ENCODE measurements around the gene QPRT. TPM values are rescaled to one million over a fixed set of nuclear protein-coding genes. Genes with fewer than 3 reads are reported as not detected.
"Not testable (repeated sequence)": the region's sequence is repeated elsewhere in the genome, so short reads cannot be mapped to it uniquely, and the experiment has no call there.

QPRT gene
- total and polyA plus RNA-seq, 2 donors (not counting 1 experiment from before 2014, with no cell fraction given), result 0.06 to 0.22 TPM

GRCh38 chr16:29635902-29636301, 43.1 kb upstream of the QPRT start:
- H3K27ac ChIP-seq (ENCODE audit: low read length in 2 of 2); H3K9me3 Mint-ChIP-seq (ENCODE audit: insufficient read depth); POLR2A ChIA-PET; H3K4me3 ChIP-seq (ENCODE audit: control extremely low read depth in 1 of 5, extremely low read depth in 1 of 5, insufficient read depth in 1 of 5, low read depth in 2 of 5, low read length in 4 of 5); H3K4me2 ChIP-seq (replicated peaks; ENCODE audit: low read depth, low read length, poor library complexity, severe bottlenecking); H3K9me3 ChIP-seq (ENCODE audit: control extremely low read depth in 1 of 3, control insufficient read depth in 2 of 3, insufficient read depth in 1 of 3, low read length in 2 of 3); H3K27ac Mint-ChIP-seq; H3K27me3 Mint-ChIP-seq; H3K4me3 Mint-ChIP-seq; H3K36me3 ChIP-seq (replicated peaks in 1 of 2; ENCODE audit: control extremely low read depth in 1 of 2, control insufficient read depth in 1 of 2, extremely low read depth in 1 of 2, insufficient read depth in 2 of 2, low read length in 1 of 2); H3K27me3 ChIP-seq (replicated peaks in 1 of 4; ENCODE audit: control extremely low read depth in 1 of 4, control insufficient read depth in 3 of 4, insufficient read depth in 4 of 4, low read length in 3 of 4); H3K9ac ChIP-seq (ENCODE audit: low read length); H3K79me2 ChIP-seq (ENCODE audit: control insufficient read depth, insufficient read depth, low read length); H3K4me1 Mint-ChIP-seq; H2AFZ ChIP-seq (ENCODE audit: insufficient read depth, low read depth, low read length, poor library complexity, severe bottlenecking); ATAC-seq (ENCODE audit: low read depth); H4K20me1 ChIP-seq (ENCODE audit: control insufficient read depth, insufficient read depth, low read length, poor library complexity, severe bottlenecking); CTCF ChIA-PET; intact Hi-C loops (cut with micrococcal nuclease); DNase-seq; H3K4me1 ChIP-seq (ENCODE audit: control insufficient read depth in 2 of 2, insufficient read depth in 2 of 2, low read length in 2 of 2): not testable (repeated sequence)
- WGBS (ENCODE audit: insufficient coverage), result 100% methylated on average over 6 of the region's 16 CpGs

DNA sequence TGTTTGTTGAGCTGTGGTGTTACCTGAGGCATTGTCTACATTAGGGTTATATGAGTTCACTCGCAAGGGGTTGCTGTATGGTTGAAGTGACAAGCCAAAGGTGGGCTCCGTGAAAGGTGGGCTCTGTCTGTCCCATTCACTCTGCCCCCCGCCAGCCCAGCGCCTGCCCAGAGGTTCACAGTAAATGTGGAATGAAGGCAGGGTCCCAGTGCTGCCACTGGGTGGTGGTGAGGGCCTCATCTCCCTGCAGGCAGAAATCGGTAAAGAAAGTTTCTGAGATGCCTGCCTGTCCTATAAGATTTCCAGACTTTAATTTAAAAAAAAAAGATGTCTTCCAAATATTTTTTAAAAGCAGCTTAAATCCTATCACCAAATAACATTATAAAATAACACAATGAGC, 42.6 kb upstream of the QPRT start:
- DNase-seq; POLR2A ChIA-PET; intact Hi-C loops (cut with micrococcal nuclease); CTCF ChIA-PET; H2AFZ ChIP-seq (ENCODE audit: insufficient read depth, low read depth, low read length, poor library complexity, severe bottlenecking); H3K27me3 ChIP-seq (replicated peaks in 1 of 4; ENCODE audit: control extremely low read depth in 1 of 4, control insufficient read depth in 3 of 4, insufficient read depth in 4 of 4, low read length in 3 of 4); H3K9me3 Mint-ChIP-seq (ENCODE audit: insufficient read depth); H3K9ac ChIP-seq (ENCODE audit: low read length); H3K27ac ChIP-seq (ENCODE audit: low read length in 2 of 2); H3K27ac Mint-ChIP-seq; H3K27me3 Mint-ChIP-seq; H3K4me1 Mint-ChIP-seq; H3K36me3 ChIP-seq (replicated peaks in 1 of 2; ENCODE audit: control extremely low read depth in 1 of 2, control insufficient read depth in 1 of 2, extremely low read depth in 1 of 2, insufficient read depth in 2 of 2, low read length in 1 of 2); H3K4me1 ChIP-seq (ENCODE audit: control insufficient read depth in 2 of 2, insufficient read depth in 2 of 2, low read length in 2 of 2); H4K20me1 ChIP-seq (ENCODE audit: control insufficient read depth, insufficient read depth, low read length, poor library complexity, severe bottlenecking); H3K9me3 ChIP-seq (ENCODE audit: control extremely low read depth in 1 of 3, control insufficient read depth in 2 of 3, insufficient read depth in 1 of 3, low read length in 2 of 3); H3K4me2 ChIP-seq (replicated peaks; ENCODE audit: low read depth, low read length, poor library complexity, severe bottlenecking); H3K79me2 ChIP-seq (ENCODE audit: control insufficient read depth, insufficient read depth, low read length); ATAC-seq (ENCODE audit: low read depth); H3K4me3 ChIP-seq (ENCODE audit: control extremely low read depth in 1 of 5, extremely low read depth in 1 of 5, insufficient read depth in 1 of 5, low read depth in 2 of 5, low read length in 4 of 5); H3K4me3 Mint-ChIP-seq: not testable (repeated sequence)
- WGBS (ENCODE audit: insufficient coverage), result no CpG with 5 or more reads among the region's 5 CpGs

GRCh38 chr16:29638751-29639150, 40.2 kb upstream of the QPRT start:
- intact Hi-C loops (cut with micrococcal nuclease); H3K27me3 ChIP-seq (replicated peaks in 1 of 4; ENCODE audit: control extremely low read depth in 1 of 4, control insufficient read depth in 3 of 4, insufficient read depth in 4 of 4, low read length in 3 of 4); H3K27ac ChIP-seq (ENCODE audit: low read length in 2 of 2); H3K27ac Mint-ChIP-seq; POLR2A ChIA-PET; CTCF ChIA-PET; DNase-seq; ATAC-seq (ENCODE audit: low read depth); H3K36me3 ChIP-seq (replicated peaks in 1 of 2; ENCODE audit: control extremely low read depth in 1 of 2, control insufficient read depth in 1 of 2, extremely low read depth in 1 of 2, insufficient read depth in 2 of 2, low read length in 1 of 2); H2AFZ ChIP-seq (ENCODE audit: insufficient read depth, low read depth, low read length, poor library complexity, severe bottlenecking); H3K79me2 ChIP-seq (ENCODE audit: control insufficient read depth, insufficient read depth, low read length); H4K20me1 ChIP-seq (ENCODE audit: control insufficient read depth, insufficient read depth, low read length, poor library complexity, severe bottlenecking); H3K9me3 Mint-ChIP-seq (ENCODE audit: insufficient read depth); H3K4me3 ChIP-seq (ENCODE audit: control extremely low read depth in 1 of 5, extremely low read depth in 1 of 5, insufficient read depth in 1 of 5, low read depth in 2 of 5, low read length in 4 of 5); H3K4me2 ChIP-seq (replicated peaks; ENCODE audit: low read depth, low read length, poor library complexity, severe bottlenecking); H3K4me1 Mint-ChIP-seq; H3K9me3 ChIP-seq (ENCODE audit: control extremely low read depth in 1 of 3, control insufficient read depth in 2 of 3, insufficient read depth in 1 of 3, low read length in 2 of 3); H3K4me3 Mint-ChIP-seq; H3K9ac ChIP-seq (ENCODE audit: low read length); H3K27me3 Mint-ChIP-seq: not testable (repeated sequence)
- peaks cover 0 to 18% of the 10 kb centered on the region in 2 donors for H3K4me1 ChIP-seq (ENCODE audit: control insufficient read depth in 2 of 2, insufficient read depth in 2 of 2, low read length in 2 of 2)
- no CpG with 5 or more reads among the region's 8 CpGs for WGBS (ENCODE audit: insufficient coverage)

Measured in B cell (primary cell).